ENCODE results near the gene TBX5. TPM values are rescaled to one million over a fixed set of nuclear protein-coding genes. Genes with fewer than 3 reads are reported as not detected.

TBX5 gene
- total RNA-seq, 2 experiments from 2014 or later: not detected

- ChIA-PET CTCF (interaction anchor here (1.4 kb wide), 1 partner anchor 108 kb away, joined by 3 read pairs; no protein-coding TSS in a partner anchor), POLR2A (no interaction called here)
- ATAC-seq (no peak), DNase-seq (no peak)
- H3K9me3 Mint-ChIP-seq: no peaks in the 10 kb centered on the region
- TF ChIP-seq CTCF (IDR thresholded peaks at IDR 0.05): no peak
- H3K27me3 Mint-ChIP-seq: peaks cover 84% of the 10 kb centered on the region
- intact Hi-C loops (cut with micrococcal nuclease): loop anchor here (5.0 to 10.0 kb wide), 2 partner anchors 284 to 923 kb away; partner anchors contain the start of gene TBX3
- H3K27ac Mint-ChIP-seq: no peak overlapping the region
- H3K4me1 Mint-ChIP-seq (ENCODE audit: low read depth): peaks cover 4% of the 10 kb centered on the region
- peaks cover 2% of the 10 kb centered on the region for H3K36me3 Mint-ChIP-seq (ENCODE audit: low read depth)
- H3K4me3 Mint-ChIP-seq: no peak overlapping the region
These were observed 5.6 kb downstream of the TBX5 start for GRCh38 chr12:114400361-114400811.

- intact Hi-C loops (cut with micrococcal nuclease): loop anchor here (5.0 to 10.0 kb wide), 2 partner anchors 285 to 922 kb away; partner anchors contain the start of gene TBX3
- CTCF ChIA-PET: interaction anchor here (1.4 kb wide), 1 partner anchor 109 kb away, joined by 3 read pairs; no protein-coding TSS in a partner anchor
- ATAC-seq: no peak
These were observed 6.2 kb downstream of the TBX5 start for GRCh38 chr12:114399664-114400211.

GRCh38 chr12:114397978-114398881, 7.7 kb downstream of the TBX5 start:
- no peak for DNase-seq
- intact Hi-C loops (cut with micrococcal nuclease): no loop called here
- peaks cover 83% of the 10 kb centered on the region for H3K27me3 Mint-ChIP-seq
- ChIA-PET POLR2A (no interaction called here), CTCF (no interaction called here)
- H3K4me3 Mint-ChIP-seq: no peak overlapping the region
- no peaks in the 10 kb centered on the region for H3K36me3 Mint-ChIP-seq (ENCODE audit: low read depth)
- H3K4me1 Mint-ChIP-seq (ENCODE audit: low read depth): peaks cover 4% of the 10 kb centered on the region
- no peak overlapping the region for H3K27ac Mint-ChIP-seq
- no peaks in the 10 kb centered on the region for H3K9me3 Mint-ChIP-seq
- ATAC-seq: no peak
- TF ChIP-seq CTCF (IDR thresholded peaks at IDR 0.05): no peak

More at GRCh38 chr12:114399664-114400211, 6.2 kb downstream of the TBX5 start:
- Mint-ChIP-seq H3K4me1 (ENCODE audit: low read depth) (peaks cover 4% of the 10 kb centered on the region), H3K9me3 (no peaks in the 10 kb centered on the region), H3K4me3 (no peak overlapping the region), H3K27ac (no peak overlapping the region), H3K27me3 (peaks cover 82% of the 10 kb centered on the region), H3K36me3 (ENCODE audit: low read depth) (no peaks in the 10 kb centered on the region)
- no peak for TF ChIP-seq CTCF (IDR thresholded peaks at IDR 0.05)
- no peak for DNase-seq
- POLR2A ChIA-PET: no interaction called here

GRCh38 chr12:114396869-114397719, 8.8 kb downstream of the TBX5 start:
- no peaks in the 10 kb centered on the region for H3K36me3 Mint-ChIP-seq (ENCODE audit: low read depth)
- POLR2A ChIA-PET: interaction anchor here (0.6 to 0.7 kb wide), 2 partner anchors 11 to 1438 kb away, joined by 3 read pairs; no protein-coding TSS in a partner anchor
- DNase-seq (no peak), ATAC-seq (no peak)
- H3K9me3 Mint-ChIP-seq: no peaks in the 10 kb centered on the region
- no peak overlapping the region for H3K27ac Mint-ChIP-seq
- CTCF ChIA-PET: interaction anchor here (0.6 kb wide), 1 partner anchor 28 kb away, joined by 3 read pairs; no protein-coding TSS in a partner anchor
- no peak for TF ChIP-seq CTCF (IDR thresholded peaks at IDR 0.05)
- intact Hi-C loops (cut with micrococcal nuclease): no loop called here
- H3K27me3 Mint-ChIP-seq: peaks cover 81% of the 10 kb centered on the region
- H3K4me1 Mint-ChIP-seq (ENCODE audit: low read depth): peaks cover 4% of the 10 kb centered on the region
- no peak overlapping the region for H3K4me3 Mint-ChIP-seq
